ENCODE results near the gene SRPK2. TPM values are rescaled to one million over a fixed set of nuclear protein-coding genes. Genes with fewer than 3 reads are reported as not detected.

SRPK2 gene
- polyA plus RNA-seq, 1 donor from 2014 or later = 118 TPM

- Histone ChIP-seq H3K79me2 (replicated peaks; ENCODE audit: insufficient read depth, low read length) (peaks cover 12% of the 10 kb centered on the region), H3K9me3 (ENCODE audit: low read length) (no peaks in the 10 kb centered on the region), H3K36me3 (ENCODE audit: insufficient read depth, low read length) (no peaks in the 10 kb centered on the region), H3F3A (ENCODE audit: insufficient read depth, low read length, poor library complexity, severe bottlenecking) (no peaks in the 10 kb centered on the region), H3K27ac (ENCODE audit: low read length) (no peak overlapping the region), H2AFZ (ENCODE audit: low read depth, low read length) (no peak overlapping the region), H4K20me1 (ENCODE audit: insufficient read depth) (no peaks in the 10 kb centered on the region), H3K4me3 (ENCODE audit: low read length) (no peak overlapping the region), H3K9me2 (ENCODE audit: insufficient read depth, low read length) (no peaks in the 10 kb centered on the region), H3K27me3 (ENCODE audit: insufficient read depth, low read depth, low read length) (no peaks in the 10 kb centered on the region), H3K4me2 (ENCODE audit: low read length) (no peak overlapping the region), H3K9ac (ENCODE audit: low read length) (no peak overlapping the region)
- TF ChIP-seq CTCF (IDR thresholded peaks at IDR 0.05; ENCODE audit: poor library complexity, severe bottlenecking) (no peak), RAD21 (conservative IDR thresholded peaks at IDR 0.05) (no peak), TAF1 (IDR thresholded peaks at IDR 0.05; ENCODE audit: low read depth) (no peak), MXI1 (conservative IDR thresholded peaks at IDR 0.05; ENCODE audit: poor library complexity, severe bottlenecking) (no peak), EZH2 (IDR thresholded peaks at IDR 0.05; ENCODE audit: borderline replicate concordance, insufficient read depth, low read length, poor library complexity, severe bottlenecking) (no peak), POLR2AphosphoS5 (IDR thresholded peaks at IDR 0.05) (no peak), SMC3 (conservative IDR thresholded peaks at IDR 0.05; ENCODE audit: poor library complexity) (no peak), REST (IDR thresholded peaks at IDR 0.05; ENCODE audit: borderline replicate concordance) (no peak), EP300 (conservative IDR thresholded peaks at IDR 0.05; ENCODE audit: poor library complexity, severe bottlenecking) (no peak)
These were observed 131.9 kb downstream of the SRPK2 start for GRCh38 chr7:105256761-105257231.

GRCh38 chr7:105250706-105251105 lies 138.0 kb downstream of the SRPK2 start:
- no peak overlapping the region for H3K4me3 ChIP-seq (ENCODE audit: low read length)
- H3K4me2 ChIP-seq (ENCODE audit: low read length) = no peak overlapping the region
- H3K27me3 ChIP-seq (ENCODE audit: insufficient read depth, low read depth, low read length) = no peaks in the 10 kb centered on the region
- no peaks in the 10 kb centered on the region for H3K9me3 ChIP-seq (ENCODE audit: low read length)
- no peaks in the 10 kb centered on the region for H4K20me1 ChIP-seq (ENCODE audit: insufficient read depth)
- no peak overlapping the region for H2AFZ ChIP-seq (ENCODE audit: low read depth, low read length)
- H3K9ac ChIP-seq (ENCODE audit: low read length) = no peak overlapping the region
- H3F3A ChIP-seq (ENCODE audit: insufficient read depth, low read length, poor library complexity, severe bottlenecking) = no peaks in the 10 kb centered on the region
- H3K36me3 ChIP-seq (ENCODE audit: insufficient read depth, low read length) = no peaks in the 10 kb centered on the region
- H3K27ac ChIP-seq (ENCODE audit: low read length) = no peak overlapping the region
- TF ChIP-seq REST (IDR thresholded peaks at IDR 0.05; ENCODE audit: borderline replicate concordance) = no peak
- no peak for TF ChIP-seq MXI1 (conservative IDR thresholded peaks at IDR 0.05; ENCODE audit: poor library complexity, severe bottlenecking)
- TF ChIP-seq TAF1 (IDR thresholded peaks at IDR 0.05; ENCODE audit: low read depth) = no peak
- TF ChIP-seq CTCF (IDR thresholded peaks at IDR 0.05; ENCODE audit: poor library complexity, severe bottlenecking) = no peak
- no peak for TF ChIP-seq EZH2 (IDR thresholded peaks at IDR 0.05; ENCODE audit: borderline replicate concordance, insufficient read depth, low read length, poor library complexity, severe bottlenecking)
- TF ChIP-seq SMC3 (conservative IDR thresholded peaks at IDR 0.05; ENCODE audit: poor library complexity) = no peak
- no peak for TF ChIP-seq POLR2AphosphoS5 (IDR thresholded peaks at IDR 0.05)
- TF ChIP-seq RAD21 (conservative IDR thresholded peaks at IDR 0.05) = no peak
- TF ChIP-seq EP300 (conservative IDR thresholded peaks at IDR 0.05; ENCODE audit: poor library complexity, severe bottlenecking) = no peak
- H3K9me2 ChIP-seq (ENCODE audit: insufficient read depth, low read length) = no peaks in the 10 kb centered on the region
- H3K79me2 ChIP-seq (replicated peaks; ENCODE audit: insufficient read depth, low read length) = peaks cover 26% of the 10 kb centered on the region

All from neural cell (in vitro differentiated cells).